ENCODE results near the gene IDH3B. TPM values are rescaled to one million over a fixed set of nuclear protein-coding genes. Genes with fewer than 3 reads are reported as not detected.

IDH3B gene
- total and polyA plus RNA-seq, 2 donors (not counting 1 experiment from before 2014, with no cell fraction given): 77.0 to 98.2 TPM

DNA sequence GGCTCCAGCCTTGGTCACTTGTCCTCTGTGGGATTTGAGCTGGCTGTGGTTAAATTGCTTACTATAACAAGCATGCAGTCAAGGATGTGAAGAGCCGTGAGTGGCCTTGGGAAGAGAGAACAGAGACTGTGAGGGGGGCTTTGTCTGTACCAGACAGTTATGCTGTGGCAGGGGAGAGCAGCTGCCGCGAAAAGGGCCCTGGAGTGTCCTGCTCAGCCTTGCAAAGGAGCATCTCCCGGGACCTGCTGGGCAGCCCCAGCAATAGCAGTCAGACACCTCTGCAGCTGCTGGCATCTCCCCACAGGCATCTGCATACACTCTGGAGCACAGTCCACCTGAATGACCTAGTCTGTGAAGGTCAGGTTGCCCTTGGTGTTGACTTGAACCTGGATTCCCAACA, 34.9 kb upstream of the IDH3B start:
- Histone ChIP-seq H3K4me2 (ENCODE audit: extremely low read depth, insufficient read depth, low read length) (no peak overlapping the region), H4K20me1 (ENCODE audit: control insufficient read depth, extremely low read depth, insufficient read depth, low read length) (no peaks in the 10 kb centered on the region), H3K27ac (ENCODE audit: insufficient read depth, low read length) (no peak overlapping the region), H2AFZ (ENCODE audit: low read length) (no peak overlapping the region), H3K27me3 (ENCODE audit: control insufficient read depth, insufficient read depth, low read length) (peaks cover 36% of the 10 kb centered on the region), H3K9me3 (ENCODE audit: control insufficient read depth, insufficient read depth, low read depth, low read length) (no peaks in the 10 kb centered on the region), H3K4me3 (replicated peaks in 1 of 4; ENCODE audit: control extremely low read depth in 1 of 4, insufficient read depth in 1 of 4, low read depth in 3 of 4, low read length in 4 of 4) (no peak overlapping the region), H3K4me1 (ENCODE audit: control insufficient read depth, extremely low read depth, insufficient read depth, low read length) (no peaks in the 10 kb centered on the region), H3K9ac (ENCODE audit: insufficient read depth, low read length) (no peak overlapping the region), H3K79me2 (ENCODE audit: control insufficient read depth, insufficient read depth, low read length) (no peaks in the 10 kb centered on the region), H3K36me3 (ENCODE audit: control insufficient read depth, insufficient read depth, low read length) (no peaks in the 10 kb centered on the region)
- TF ChIP-seq EZH2 (IDR thresholded peaks at IDR 0.05; ENCODE audit: low read length, missing control alignments): no peak
- TF ChIP-seq, protein P1, sequence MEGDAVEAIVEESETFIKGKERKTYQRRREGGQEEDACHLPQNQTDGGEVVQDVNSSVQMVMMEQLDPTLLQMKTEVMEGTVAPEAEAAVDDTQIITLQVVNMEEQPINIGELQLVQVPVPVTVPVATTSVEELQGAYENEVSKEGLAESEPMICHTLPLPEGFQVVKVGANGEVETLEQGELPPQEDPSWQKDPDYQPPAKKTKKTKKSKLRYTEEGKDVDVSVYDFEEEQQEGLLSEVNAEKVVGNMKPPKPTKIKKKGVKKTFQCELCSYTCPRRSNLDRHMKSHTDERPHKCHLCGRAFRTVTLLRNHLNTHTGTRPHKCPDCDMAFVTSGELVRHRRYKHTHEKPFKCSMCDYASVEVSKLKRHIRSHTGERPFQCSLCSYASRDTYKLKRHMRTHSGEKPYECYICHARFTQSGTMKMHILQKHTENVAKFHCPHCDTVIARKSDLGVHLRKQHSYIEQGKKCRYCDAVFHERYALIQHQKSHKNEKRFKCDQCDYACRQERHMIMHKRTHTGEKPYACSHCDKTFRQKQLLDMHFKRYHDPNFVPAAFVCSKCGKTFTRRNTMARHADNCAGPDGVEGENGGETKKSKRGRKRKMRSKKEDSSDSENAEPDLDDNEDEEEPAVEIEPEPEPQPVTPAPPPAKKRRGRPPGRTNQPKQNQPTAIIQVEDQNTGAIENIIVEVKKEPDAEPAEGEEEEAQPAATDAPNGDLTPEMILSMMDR (conservative IDR thresholded peaks at IDR 0.05 in 1 of 2, IDR thresholded peaks at IDR 0.05 in 1 of 2; ENCODE audit: low read depth in 1 of 2, low read length in 2 of 2): no peak
- no peak for DNase-seq (ENCODE audit: low read depth in 2 of 2)

DNA sequence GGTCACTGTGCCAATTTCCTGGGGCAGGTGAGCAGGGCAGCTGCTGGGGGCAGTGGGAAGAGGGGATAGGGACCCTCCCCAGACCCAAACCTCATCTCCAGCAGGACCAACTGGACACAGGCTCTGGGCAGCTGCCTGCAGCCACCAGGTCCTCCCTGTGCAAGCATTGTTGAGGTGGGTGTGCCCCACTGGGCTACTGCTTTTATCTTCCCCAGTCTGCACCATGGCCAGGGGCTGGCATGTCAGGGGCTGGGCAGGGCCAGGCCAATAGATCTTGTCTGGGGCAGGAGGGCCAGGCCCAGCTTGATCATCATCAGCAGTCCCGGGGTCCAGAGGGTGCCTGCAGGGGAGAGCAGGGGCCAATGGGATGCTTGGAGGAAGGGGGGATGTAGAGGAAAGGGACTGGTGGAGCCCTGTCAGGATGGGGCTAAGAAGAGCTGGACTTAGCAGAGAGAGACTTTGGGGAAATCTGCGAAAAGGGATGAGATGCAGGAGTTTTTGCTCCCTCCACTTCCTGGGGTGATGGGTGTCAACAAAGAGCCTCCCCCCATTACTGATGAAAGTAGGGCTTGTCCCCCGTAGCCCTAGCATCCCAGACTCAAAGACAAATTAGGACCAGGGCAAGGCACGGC, 34.3 kb upstream of the IDH3B start:
- no peak overlapping the region for H3K27ac ChIP-seq (ENCODE audit: insufficient read depth, low read length)
- no peak for DNase-seq (ENCODE audit: low read depth in 2 of 2)
- TF ChIP-seq, protein P1 (conservative IDR thresholded peaks at IDR 0.05 in 1 of 2, IDR thresholded peaks at IDR 0.05 in 1 of 2; ENCODE audit: low read depth in 1 of 2, low read length in 2 of 2): no peak
- no peak for TF ChIP-seq EZH2 (IDR thresholded peaks at IDR 0.05; ENCODE audit: low read length, missing control alignments)

DNA sequence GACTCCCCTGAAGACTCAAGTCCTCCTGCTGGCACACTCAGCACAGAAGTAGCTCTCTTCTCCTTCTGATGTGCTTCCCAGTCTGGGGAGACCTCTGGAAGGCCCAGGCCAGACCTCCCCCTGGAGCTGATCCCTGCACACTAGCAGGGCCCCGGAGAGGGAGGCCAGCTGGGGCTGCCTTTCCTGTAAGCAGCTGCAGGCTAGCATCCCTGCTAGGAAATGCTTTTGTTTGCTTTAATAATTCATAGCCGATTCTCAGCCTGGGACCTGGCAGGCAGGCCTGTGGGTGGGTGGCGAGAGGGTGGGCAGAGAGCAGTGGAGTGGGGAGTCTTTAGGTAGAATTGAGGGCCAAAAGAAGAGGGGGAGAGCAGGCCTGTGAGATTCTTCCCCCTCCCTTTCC, 33.8 kb upstream of the IDH3B start:
- H3K4me1 ChIP-seq (ENCODE audit: control insufficient read depth, extremely low read depth, insufficient read depth, low read length): no peaks in the 10 kb centered on the region
- H3K9me3 ChIP-seq (ENCODE audit: control insufficient read depth, insufficient read depth, low read depth, low read length): no peaks in the 10 kb centered on the region
- H3K79me2 ChIP-seq (ENCODE audit: control insufficient read depth, insufficient read depth, low read length): no peaks in the 10 kb centered on the region
- no peak for TF ChIP-seq EZH2 (IDR thresholded peaks at IDR 0.05; ENCODE audit: low read length, missing control alignments)
- TF ChIP-seq, protein P1 (conservative IDR thresholded peaks at IDR 0.05 in 1 of 2, IDR thresholded peaks at IDR 0.05 in 1 of 2; ENCODE audit: low read depth in 1 of 2, low read length in 2 of 2): no peak
- no peak overlapping the region for H2AFZ ChIP-seq (ENCODE audit: low read length)
- DNase-seq (ENCODE audit: low read depth in 2 of 2): no peak
- no peak overlapping the region for H3K9ac ChIP-seq (ENCODE audit: insufficient read depth, low read length)
- H4K20me1 ChIP-seq (ENCODE audit: control insufficient read depth, extremely low read depth, insufficient read depth, low read length): no peaks in the 10 kb centered on the region
- H3K27me3 ChIP-seq (ENCODE audit: control insufficient read depth, insufficient read depth, low read length): peaks cover 41% of the 10 kb centered on the region
- H3K27ac ChIP-seq (ENCODE audit: insufficient read depth, low read length): no peak overlapping the region
- no peaks in the 10 kb centered on the region for H3K36me3 ChIP-seq (ENCODE audit: control insufficient read depth, insufficient read depth, low read length)
- H3K4me2 ChIP-seq (ENCODE audit: extremely low read depth, insufficient read depth, low read length): no peak overlapping the region
- no peak overlapping the region for H3K4me3 ChIP-seq (replicated peaks in 1 of 4; ENCODE audit: control extremely low read depth in 1 of 4, insufficient read depth in 1 of 4, low read depth in 3 of 4, low read length in 4 of 4)

More for the DNA sequence above, 34.3 kb upstream of the IDH3B start:
- Histone ChIP-seq H3K4me3 (replicated peaks in 1 of 4; ENCODE audit: control extremely low read depth in 1 of 4, insufficient read depth in 1 of 4, low read depth in 3 of 4, low read length in 4 of 4) (no peak overlapping the region), H3K27me3 (ENCODE audit: control insufficient read depth, insufficient read depth, low read length) (peaks cover 41% of the 10 kb centered on the region), H3K36me3 (ENCODE audit: control insufficient read depth, insufficient read depth, low read length) (no peaks in the 10 kb centered on the region), H3K4me2 (ENCODE audit: extremely low read depth, insufficient read depth, low read length) (no peak overlapping the region), H3K9ac (ENCODE audit: insufficient read depth, low read length) (no peak overlapping the region), H2AFZ (ENCODE audit: low read length) (no peak overlapping the region), H3K79me2 (ENCODE audit: control insufficient read depth, insufficient read depth, low read length) (no peaks in the 10 kb centered on the region), H3K4me1 (ENCODE audit: control insufficient read depth, extremely low read depth, insufficient read depth, low read length) (no peaks in the 10 kb centered on the region), H3K9me3 (ENCODE audit: control insufficient read depth, insufficient read depth, low read depth, low read length) (no peaks in the 10 kb centered on the region), H4K20me1 (ENCODE audit: control insufficient read depth, extremely low read depth, insufficient read depth, low read length) (no peaks in the 10 kb centered on the region)

Data from fibroblast of lung (primary cell).